GM12874 (cell line): ENCODE results near the gene THSD7B.

Source experiments
- CTCF ChIP-seq: IDR thresholded peaks from 2 replicates; pipeline ENCODE4 v1.5.1; 2011; ENCODE audit warnings: low read depth, mild to moderate bottlenecking, control low read depth, low read length, moderate library complexity; ENCODE audit not compliant: insufficient read depth

The THSD7B gene

GRCh38 chr2:137091704-137092103 is 326.4 kb downstream of the THSD7B start:
- no peak for TF ChIP-seq CTCF

GRCh38 chr2:137093116-137093515 is 327.8 kb downstream of the THSD7B start:
- no peak for TF ChIP-seq CTCF

- no peak for TF ChIP-seq CTCF
These were observed 330.8 kb downstream of the THSD7B start for GRCh38 chr2:137096187-137096586.

GRCh38 chr2:137096693-137097092 is 331.3 kb downstream of the THSD7B start:
- 0 out of 2 replicates have a peak, but pooled peaks have one; percentile 20 for TF ChIP-seq CTCF

- TF ChIP-seq CTCF, result no peak
These were observed 342.6 kb downstream of the THSD7B start for GRCh38 chr2:137107904-137108303.

- no peak for TF ChIP-seq CTCF
These were observed 346.6 kb downstream of the THSD7B start for GRCh38 chr2:137111896-137112295.

GRCh38 chr2:137115081-137115794 is 349.9 kb downstream of the THSD7B start:
- no peak for TF ChIP-seq CTCF
